Keratinocyte (primary cell): ENCODE data around the gene MDFIC2. TPM values are rescaled to one million over a fixed set of nuclear protein-coding genes. Genes with fewer than 3 reads are reported as not detected.

Source experiments
- DNase-seq: peaks from one replicate; pipeline ENCODE4 v3.0.0-alpha.2; 2011; ENCODE audit warnings: low read depth, missing footprints, low spot score
- FAIRE-seq: peaks from 2 replicates; lab custom pipeline; 2011; peaks lifted over from hg19 to GRCh38; lab: Jason Lieb, UNC
- H2AFZ ChIP-seq: 2 replicates; pipeline ENCODE4 v1.6.0; 2012; ENCODE audit warnings: low read length, control low read depth, inconsistent platforms; ENCODE audit not compliant: control insufficient read depth
- H3K27ac ChIP-seq: 2 replicates; pipeline ENCODE4 v1.5.1; 2011; ENCODE audit warnings: low read length; ENCODE audit not compliant: control insufficient read depth, insufficient read depth
- H3K27me3 ChIP-seq: 3 replicates; pipeline ENCODE4 v1.6.0; 2011; ENCODE audit warnings: low read length; ENCODE audit not compliant: control insufficient read depth, insufficient read depth; ENCODE audit errors: extremely low read depth
- H3K36me3 ChIP-seq, 2 experiments: 2 replicates in 1 of 2; 3 replicates in 1 of 2; pipeline ENCODE4 v1.5.1; 2011; ENCODE audit warnings: low read length in 2 of 2, mild to moderate bottlenecking in 1 of 2; ENCODE audit not compliant: control insufficient read depth in 2 of 2, insufficient read depth in 2 of 2; ENCODE audit errors: extremely low read depth in 1 of 2
- H3K4me1 ChIP-seq: 3 replicates; pipeline ENCODE4 v1.5.1; 2011; ENCODE audit warnings: low read length; ENCODE audit not compliant: control insufficient read depth, insufficient read depth; ENCODE audit errors: extremely low read depth
- H3K4me2 ChIP-seq: 3 replicates; pipeline ENCODE4 v1.6.0; 2011; ENCODE audit warnings: low read depth, low read length; ENCODE audit not compliant: control insufficient read depth, insufficient read depth; ENCODE audit errors: extremely low read depth
- H3K4me3 ChIP-seq, 3 experiments: fragments of 200-600 bp in 1 of 3; sonication (generic) in 1 of 3; 2 replicates in 2 of 3; 3 replicates in 1 of 3; pipeline ENCODE4 v1.5.1; 2011 to 2016; ENCODE audit warnings: low read length in 3 of 3, mild to moderate bottlenecking in 3 of 3, control low read depth in 2 of 3, inconsistent platforms in 1 of 3, low read depth in 1 of 3, mixed read lengths in 1 of 3, mixed run types in 1 of 3, moderate library complexity in 1 of 3; ENCODE audit not compliant: control insufficient read depth in 2 of 3, insufficient read depth in 2 of 3; ENCODE audit errors: extremely low read depth in 1 of 3
- H3K79me2 ChIP-seq: 2 replicates; pipeline ENCODE4 v1.6.0; 2012; ENCODE audit warnings: low read length; ENCODE audit not compliant: control insufficient read depth, insufficient read depth
- H3K9ac ChIP-seq: 3 replicates; pipeline ENCODE4 v1.6.0; 2011; ENCODE audit warnings: low read length; ENCODE audit not compliant: control insufficient read depth, insufficient read depth; ENCODE audit errors: extremely low read depth
- H3K9me1 ChIP-seq: 3 replicates; pipeline ENCODE4 v1.6.0; 2011; ENCODE audit warnings: low read length; ENCODE audit not compliant: control insufficient read depth, insufficient read depth; ENCODE audit errors: extremely low read depth
- H3K9me3 ChIP-seq: 2 replicates; pipeline ENCODE4 v1.5.1; 2012; ENCODE audit warnings: low read depth, low read length; ENCODE audit not compliant: control insufficient read depth
- H4K20me1 ChIP-seq: 3 replicates; pipeline ENCODE4 v1.6.0; 2011; ENCODE audit warnings: low read length; ENCODE audit not compliant: control insufficient read depth, insufficient read depth; ENCODE audit errors: extremely low read depth
- CTCF ChIP-seq, 3 experiments: IDR thresholded peaks in 1 of 3; conservative IDR thresholded peaks in 1 of 3; optimal IDR thresholded peaks in 1 of 3; 2 replicates in 2 of 3; 3 replicates in 1 of 3; pipeline versions ENCODE3 to v1.5.1; 2011; ENCODE audit warnings: low read length in 3 of 3, mild to moderate bottlenecking in 3 of 3, moderate library complexity in 2 of 3, control low read depth in 1 of 3, inconsistent platforms in 1 of 3; ENCODE audit not compliant: insufficient read depth in 2 of 3; ENCODE audit errors: extremely low read depth in 1 of 3
- EZH2 ChIP-seq: IDR thresholded peaks from one replicate; pipeline ENCODE4 v1.6.1; 2012; ENCODE audit warnings: inconsistent platforms, mild to moderate bottlenecking, low read length, moderate library complexity
- dilution Hi-C: fragments of 300-500 bp; cut with MboI; formaldehyde crosslinking; loops from one replicate; pipeline ENCODE4 v1.7.0; 2020; ENCODE audit warnings: low sequenced_read_pairs; ENCODE audit not compliant: extremely low pct_ligation_motif_present
- polyA minus RNA-seq, 3 experiments: library from RNA; depleted of rRNA, polyadenylated mRNA; stranded (reverse); fragments of >200 nt; gene quantifications; 1 replicate in 1 of 3; 2 replicates in 1 of 3; 3 replicates in 1 of 3; pipeline ENCODE4 v1.2.3, GENCODE V29; 2011
- polyA plus RNA-seq, 5 experiments: library from polyadenylated mRNA; depleted of rRNA in 3 of 5; stranded (reverse) in 3 of 5; stranded (forward) in 1 of 5; unstranded in 1 of 5; fragments of >200 nt; gene quantifications; 1 replicate in 1 of 5; 2 replicates in 3 of 5; 3 replicates in 1 of 5; pipeline versions ENCODE4 v1.2.1 to v1.2.3, GENCODE V29; 2011 to 2012; ENCODE audit warnings: missing spikeins in 2 of 5, low read depth in 1 of 5, low replicate concordance in 1 of 5

The MDFIC2 gene
- polyA plus RNA-seq (not detected in 3 replicates), polyA minus RNA-seq (not detected in 3 replicates)
- not detected for polyA plus RNA-seq (2011; ENCODE audit: low read depth)
- not detected in 2 replicates for polyA plus RNA-seq (2011; cell fraction: cytosol; rRNA removed)
- not detected in 2 replicates for polyA plus RNA-seq (2011; cell fraction: nucleus; rRNA removed)
- not detected in 2 replicates for polyA plus RNA-seq (2012; ENCODE audit: low replicate concordance)
- polyA minus RNA-seq (2011; cell fraction: cytosol; rRNA and poly(A)+ RNA removed): not detected
- not detected in 2 replicates for polyA minus RNA-seq (2011; cell fraction: nucleus; rRNA and poly(A)+ RNA removed)

GRCh38 chr3:70312336-70312735 lies at the start of gene MDFIC2:
MDFIC2 (minus strand) TSS chr3:70312638; CDS start chr3:70311973, 665 bp downstream.
- Histone ChIP-seq H3K9me3 (no peaks in the 10 kb centered on the region), H3K27me3 (no peaks in the 10 kb centered on the region), H3K27ac (no peak within 1 kb of the TSS), H3K9me1 (no peaks in the 10 kb centered on the region), H3K79me2 (no peaks in the 10 kb centered on the region), H3K4me1 (no peaks in the 10 kb centered on the region), H4K20me1 (no peaks in the 10 kb centered on the region), H2AFZ (no peak within 1 kb of the TSS), H3K36me3 (no peaks in the 10 kb centered on the region), H3K4me2 (no peak within 1 kb of the TSS), H3K9ac (no peak within 1 kb of the TSS), H3K4me3 (no peak within 1 kb of the TSS)
- no peak for FAIRE-seq
- dilution Hi-C loops: no loop called here
- no peak for TF ChIP-seq EZH2
- DNase-seq: no peak

GRCh38 chr3:70360979-70361760 lies 48.7 kb upstream of the MDFIC2 start:
- no peak overlapping the region for H3K9ac ChIP-seq
- DNase-seq: no peak
- TF ChIP-seq CTCF (optimal IDR thresholded peaks at IDR 0.05 in 1 of 3, IDR thresholded peaks at IDR 0.05 in 1 of 3, conservative IDR thresholded peaks at IDR 0.05 in 1 of 3; ENCODE audit: extremely low read depth in 1 of 3, insufficient read depth in 2 of 3, low read length in 3 of 3): no peak
- TF ChIP-seq EZH2: no peak
- dilution Hi-C loops: no loop called here
- no peaks in the 10 kb centered on the region for H3K27me3 ChIP-seq
- H3K4me3 ChIP-seq: no peak overlapping the region
- no peak overlapping the region for H2AFZ ChIP-seq
- no peaks in the 10 kb centered on the region for H4K20me1 ChIP-seq
- no peak overlapping the region for H3K27ac ChIP-seq
- no peaks in the 10 kb centered on the region for H3K79me2 ChIP-seq
- H3K4me1 ChIP-seq: no peaks in the 10 kb centered on the region
- H3K4me2 ChIP-seq: no peak overlapping the region
- H3K9me1 ChIP-seq: no peaks in the 10 kb centered on the region
- H3K36me3 ChIP-seq: no peaks in the 10 kb centered on the region
- FAIRE-seq: no peak
- H3K9me3 ChIP-seq: no peaks in the 10 kb centered on the region
